NCI-H510A treated with DMSO at 0.1 percent for 48 hours (cell line): ENCODE results near the gene HES1.

Experiments
- DNase-seq: peaks from one replicate; lab custom pipeline; 2025; lab: John Stamatoyannopoulos, UW

HES1 gene

DNA sequence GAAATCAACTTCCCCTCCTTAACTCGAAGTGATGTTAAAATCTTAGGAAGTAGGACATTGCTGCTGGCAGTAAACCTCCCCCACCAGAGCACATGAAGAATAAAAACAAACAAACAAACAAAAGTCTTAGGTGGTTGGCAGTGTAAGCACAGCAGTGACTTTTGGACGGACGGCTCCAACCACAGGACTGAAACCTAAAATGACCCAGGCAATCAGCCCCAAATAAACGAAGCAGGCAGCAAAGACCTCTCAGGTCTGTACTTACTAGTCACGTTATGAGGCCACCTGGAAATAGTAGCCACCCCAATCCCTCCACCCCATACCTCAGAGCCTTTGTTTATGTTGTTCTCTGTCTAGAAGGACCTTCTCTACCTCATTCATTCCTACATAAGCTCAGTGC, 33.5 kb upstream of the HES1 start:
- no peak for DNase-seq

DNA sequence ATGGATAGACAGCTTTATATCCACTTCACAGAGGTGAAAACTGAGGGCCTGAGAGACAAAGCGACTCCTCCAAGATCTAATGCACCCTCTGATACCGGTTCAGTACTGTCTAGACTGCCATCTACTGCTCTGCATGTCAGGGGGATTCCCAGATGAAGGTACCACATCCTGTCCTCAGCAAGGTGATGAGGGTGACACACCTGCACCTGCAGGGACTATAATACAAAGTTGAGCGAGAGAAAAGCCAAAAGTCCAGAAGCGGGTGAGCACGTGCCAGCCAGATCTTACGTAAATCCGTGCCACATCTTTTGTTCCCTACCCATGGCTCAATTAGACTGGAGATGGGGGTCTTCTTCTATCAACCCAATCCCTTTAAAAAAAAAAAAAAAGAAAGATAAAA, 32.4 kb upstream of the HES1 start:
- DNase-seq: no peak

DNA sequence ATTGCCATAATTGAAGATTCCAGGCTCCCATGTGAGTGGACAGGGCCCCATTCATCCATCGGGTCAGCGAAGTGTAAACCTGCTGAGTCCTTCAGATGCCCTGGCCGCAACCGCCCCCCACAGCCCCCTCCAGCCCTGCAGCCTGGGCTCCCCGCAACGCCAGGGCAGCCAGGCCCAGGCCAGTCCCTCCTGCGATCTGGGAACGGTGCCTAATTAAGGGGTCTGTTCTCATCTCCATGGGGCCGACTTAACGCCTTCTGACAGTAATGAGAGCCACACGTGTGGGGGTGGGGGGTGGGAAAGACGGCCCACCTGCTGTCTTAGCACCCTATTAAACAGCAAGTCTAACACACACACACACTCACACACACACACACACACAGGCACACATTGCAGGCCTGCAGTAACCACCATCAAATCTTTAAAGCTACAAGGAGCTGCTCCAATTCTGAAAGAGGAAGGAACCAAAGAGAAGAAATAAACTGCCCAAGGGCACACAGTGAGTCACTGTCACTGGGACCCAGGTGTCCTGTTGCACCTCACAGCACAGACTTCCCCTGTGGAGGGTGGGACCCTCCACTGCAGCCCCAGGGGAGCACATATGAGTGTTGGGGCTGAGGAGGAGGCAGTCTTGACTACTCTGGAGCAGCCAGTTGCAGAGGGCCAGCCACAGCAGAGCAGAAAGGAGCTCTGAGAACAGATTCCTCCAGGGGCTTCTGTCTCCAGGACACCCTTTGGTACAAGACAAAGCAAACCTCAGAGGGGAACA, 31.8 kb upstream of the HES1 start:
- DNase-seq: no peak

DNA sequence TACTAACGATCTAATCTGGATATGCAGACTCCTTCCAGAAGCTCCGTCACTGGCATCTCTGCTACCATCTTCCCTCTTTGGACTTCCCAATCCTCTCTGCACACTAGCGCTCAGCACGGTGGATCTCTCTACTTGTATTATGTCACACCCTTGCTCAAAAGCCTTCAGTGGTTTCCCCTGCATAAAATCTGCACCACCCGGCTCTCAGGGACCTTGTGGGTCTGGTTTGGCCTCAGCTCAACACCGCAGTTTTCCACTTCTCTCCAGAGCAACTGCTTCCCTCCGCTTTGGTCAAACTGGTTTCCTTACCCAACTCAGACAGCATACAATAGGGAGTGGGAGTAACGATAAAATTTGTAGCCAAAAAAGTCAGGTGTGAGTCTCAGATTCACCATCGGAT, 30.7 kb upstream of the HES1 start:
- DNase-seq: no peak

DNA sequence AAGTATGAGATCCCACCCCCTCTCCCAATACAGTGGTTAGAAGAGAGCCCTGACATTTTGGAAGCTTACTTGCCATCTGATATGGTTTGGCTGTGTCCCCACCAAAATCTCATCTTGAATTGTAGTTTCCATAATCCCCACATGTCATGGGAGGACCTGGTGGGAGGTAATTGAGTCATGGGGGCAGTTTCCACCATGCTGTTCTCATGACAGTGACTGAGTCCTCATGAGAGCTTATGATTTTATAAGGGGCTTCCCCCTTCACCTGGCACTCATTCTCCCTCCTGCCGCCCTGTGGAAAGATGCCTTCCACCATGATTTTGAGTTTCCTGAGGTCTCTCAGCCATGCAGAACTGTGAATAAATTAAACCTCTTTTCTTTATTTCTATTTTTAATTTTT, 28.8 kb upstream of the HES1 start:
- DNase-seq: no peak

DNA sequence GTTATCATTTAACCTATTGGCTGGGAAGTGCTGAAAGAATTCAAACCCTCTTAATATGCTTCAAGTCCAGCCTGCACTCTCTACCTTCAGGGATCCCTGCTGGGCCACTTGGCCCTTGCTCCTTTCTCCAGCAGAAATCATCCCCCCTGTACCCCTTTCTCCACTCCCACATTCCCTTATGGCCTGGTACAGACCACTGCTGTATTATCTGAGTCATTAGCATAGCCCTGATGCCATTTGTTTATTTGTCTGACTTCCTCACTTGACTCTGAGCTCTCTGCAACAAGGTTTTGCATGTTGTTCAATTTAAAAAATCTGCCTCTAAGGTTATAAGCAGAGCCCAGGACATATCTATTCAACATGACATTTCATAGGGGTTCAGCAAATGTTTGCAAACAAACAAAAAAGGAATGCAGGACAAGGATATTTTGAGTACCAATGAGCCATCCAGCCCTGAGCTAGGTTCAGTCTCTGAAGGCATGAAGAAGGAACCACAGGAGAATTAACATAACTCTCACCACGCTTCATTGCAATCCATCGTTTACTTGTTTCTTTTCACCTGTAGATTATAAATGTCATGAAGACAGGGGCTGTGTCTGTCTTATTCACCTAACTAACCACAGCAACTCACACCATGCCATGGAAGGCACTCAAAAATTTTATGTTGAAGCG, 26.6 kb upstream of the HES1 start:
- no peak for DNase-seq

DNA sequence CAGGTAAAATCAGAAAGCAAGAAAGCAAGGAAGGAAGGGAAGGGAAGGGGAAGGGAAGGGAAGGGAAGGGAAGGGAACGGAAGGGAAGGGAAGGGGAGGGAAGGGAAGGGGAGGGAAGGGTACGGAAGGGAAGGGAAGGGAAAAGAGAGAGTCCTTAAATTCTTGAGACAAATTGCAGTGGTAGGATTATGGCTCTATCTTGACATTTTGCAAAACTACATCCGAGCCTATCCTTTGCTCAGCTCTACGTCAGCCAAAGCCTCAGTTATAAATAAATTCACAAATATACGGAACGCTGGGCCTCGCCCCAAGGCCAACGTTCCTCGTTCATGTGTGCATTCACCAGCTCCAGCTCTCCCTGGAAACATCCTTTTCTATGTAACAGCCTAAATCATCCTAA, 25.5 kb upstream of the HES1 start:
- DNase-seq: no peak

DNA sequence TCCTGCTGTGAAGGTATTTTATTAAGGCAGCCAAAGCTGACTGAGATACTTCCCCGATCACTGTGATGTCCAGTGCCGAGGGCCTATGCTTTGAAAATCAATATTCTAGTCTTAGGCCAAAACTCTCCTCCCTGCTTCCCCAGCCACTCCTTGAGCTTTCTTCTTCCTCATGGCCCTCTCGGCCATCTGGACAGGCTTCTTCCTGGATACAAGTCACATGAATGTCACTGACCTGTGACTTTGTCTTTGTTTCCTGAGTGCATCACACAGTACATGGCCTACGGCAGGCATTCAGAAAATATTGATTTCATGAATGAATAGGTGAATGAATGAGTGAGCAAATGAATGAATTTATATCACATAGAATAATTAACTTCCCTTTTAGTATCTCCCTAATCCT, 24.6 kb upstream of the HES1 start:
- no peak for DNase-seq

DNA sequence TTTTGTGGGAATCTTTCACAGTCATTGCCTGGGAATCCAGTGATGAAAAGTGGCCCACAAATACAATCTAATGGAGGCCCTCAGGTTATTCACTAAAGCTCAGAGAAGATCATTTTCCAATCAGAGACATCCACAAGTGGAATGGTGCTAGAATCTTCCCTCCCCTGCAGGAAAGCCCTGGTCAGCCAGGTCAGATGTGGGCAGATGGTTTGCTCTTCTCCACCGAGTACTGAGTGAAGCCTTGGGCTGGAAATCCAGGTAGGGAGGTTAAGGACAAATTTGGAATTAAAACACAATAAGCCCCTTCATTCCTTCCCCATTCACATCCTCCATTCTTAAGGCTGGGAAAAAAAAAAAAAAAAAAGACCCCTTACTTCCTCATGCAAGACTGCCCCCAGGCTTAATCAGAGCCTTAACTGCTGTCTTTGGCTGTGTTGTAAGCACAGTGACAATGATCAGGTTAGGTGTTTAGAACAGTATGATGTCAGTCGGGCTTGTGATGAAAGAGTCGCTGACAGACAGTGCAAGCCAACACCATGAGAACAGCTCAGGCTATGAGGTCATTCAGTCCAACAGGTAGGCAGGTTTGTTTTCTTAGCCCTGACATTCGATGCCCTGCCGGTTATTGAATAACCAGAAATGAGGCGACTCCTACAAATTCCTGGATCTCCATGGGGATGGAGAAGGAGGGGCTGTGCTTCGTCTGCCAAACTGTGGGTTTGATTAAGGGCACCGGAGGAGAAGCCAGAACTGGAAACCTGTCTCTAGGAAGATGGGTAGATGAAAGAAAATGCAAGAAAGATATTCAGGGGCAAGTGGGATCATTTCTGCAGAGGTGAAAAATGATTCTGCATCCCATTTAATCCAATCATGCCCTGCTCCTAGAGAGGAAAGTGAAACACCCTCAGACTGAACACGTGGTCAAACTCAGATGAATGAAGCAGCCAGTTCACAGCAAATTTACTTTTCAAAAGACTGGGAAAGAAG, 23.5 kb upstream of the HES1 start:
- DNase-seq: peak; percentile 86

DNA sequence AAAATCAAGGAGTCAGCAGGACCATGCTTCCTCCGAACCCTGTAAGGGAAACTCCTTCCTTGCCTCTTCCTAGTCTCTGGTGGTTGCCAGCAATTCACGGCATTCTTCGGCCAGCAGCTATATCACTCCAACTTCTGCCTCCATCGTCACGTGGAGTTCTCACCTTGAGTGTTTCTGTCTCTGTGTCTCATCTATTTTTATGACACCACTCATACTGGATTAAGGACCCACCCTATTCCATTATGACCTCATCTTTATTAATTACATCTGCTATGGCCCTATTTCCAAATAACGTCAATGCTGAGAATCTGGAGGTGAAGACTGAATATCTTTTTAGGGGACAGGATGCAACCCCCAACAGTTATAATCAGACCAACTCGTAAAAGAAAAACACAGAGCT, 21.8 kb upstream of the HES1 start:
- no peak for DNase-seq

DNA sequence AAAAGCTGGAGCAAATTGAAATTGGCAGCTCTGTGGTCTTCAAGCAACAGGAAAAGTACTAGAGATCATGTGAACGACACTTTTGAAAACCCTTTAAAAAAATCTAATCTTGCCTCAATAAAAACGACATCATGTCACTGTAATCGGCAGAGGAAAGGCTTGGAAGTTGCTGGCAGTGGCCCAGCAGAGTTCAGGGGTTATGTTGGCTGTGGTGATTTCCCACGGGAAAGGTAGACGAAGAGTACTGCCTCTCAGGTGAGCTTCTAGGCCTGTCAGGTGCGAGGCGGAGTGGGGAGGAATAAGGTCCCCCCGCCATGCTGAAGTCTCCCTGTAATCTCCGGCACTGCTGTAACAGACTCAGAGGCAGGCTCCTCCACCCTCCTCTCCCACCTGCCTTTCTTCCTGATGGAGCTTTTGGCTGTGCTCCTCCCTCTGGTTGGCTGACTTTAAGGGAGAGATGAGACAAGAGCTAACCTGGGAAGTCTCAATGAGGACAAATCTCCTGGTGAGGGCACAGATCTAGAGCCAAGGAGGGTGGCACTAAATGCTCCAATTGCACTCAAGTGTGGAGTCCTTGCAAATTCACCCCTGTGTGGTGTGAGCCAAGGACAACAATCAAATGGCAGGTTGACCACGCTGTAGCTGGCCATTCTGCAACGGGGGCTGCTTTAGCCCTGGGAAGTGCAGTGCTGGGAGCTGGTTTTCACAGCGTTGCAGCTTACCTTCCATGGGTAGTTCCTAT, 18.7 kb upstream of the HES1 start:
- DNase-seq: no peak

DNA sequence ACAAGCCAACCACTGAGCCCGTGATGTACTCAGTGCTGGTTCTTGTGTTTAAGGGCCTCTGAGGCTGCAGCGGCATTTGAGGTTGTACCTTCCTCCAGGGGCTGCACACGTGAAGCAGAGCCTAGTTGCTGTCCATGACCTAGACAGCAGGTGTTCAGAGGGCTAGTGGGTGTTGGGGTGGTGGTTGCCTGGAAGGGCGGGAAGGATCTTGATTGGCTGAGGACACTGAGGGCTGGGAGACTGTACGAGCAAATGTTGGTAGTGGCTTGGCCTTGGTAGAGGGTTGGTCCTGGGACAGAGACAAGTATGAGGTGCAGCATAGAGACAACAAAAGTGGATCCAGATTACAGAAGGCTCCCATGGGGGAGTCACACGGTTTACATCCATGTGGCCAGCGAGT, 17.0 kb upstream of the HES1 start:
- no peak for DNase-seq

DNA sequence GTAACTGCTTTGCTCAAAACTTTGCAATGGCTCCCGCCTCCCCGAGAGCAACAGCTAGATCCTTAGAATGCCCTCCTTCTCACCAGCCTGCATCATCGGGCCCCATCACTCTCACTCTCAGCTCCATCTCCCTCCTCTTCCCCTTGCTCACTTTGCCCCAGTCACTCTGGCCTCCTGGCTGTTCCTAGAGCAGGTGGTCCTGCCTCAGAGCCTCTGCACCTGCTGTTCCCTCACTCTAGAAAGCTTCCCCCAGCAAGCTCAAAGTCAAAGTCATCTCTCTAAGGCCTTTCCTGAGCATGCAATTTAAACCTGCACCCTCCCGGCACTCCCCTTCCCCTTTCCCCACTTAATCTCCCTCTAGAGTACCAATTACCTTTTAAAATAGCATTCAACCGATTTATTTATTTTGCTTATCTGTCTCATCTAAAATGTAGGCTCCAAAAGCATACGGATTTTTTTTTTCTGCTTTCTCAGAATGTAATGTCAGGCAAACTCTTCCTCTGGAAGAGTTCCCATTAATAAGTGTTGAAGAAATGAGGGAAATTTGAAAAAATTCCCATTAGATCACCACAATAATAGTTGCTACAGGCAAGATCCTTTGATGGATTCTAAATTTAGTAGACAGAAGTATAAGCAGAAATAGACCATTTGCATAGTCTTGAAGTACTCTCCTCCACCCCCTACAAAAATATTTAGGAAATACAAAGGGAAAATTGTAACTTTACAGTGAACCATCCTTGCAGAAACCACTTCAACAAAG, 15.9 kb upstream of the HES1 start:
- DNase-seq: peak; percentile 56

DNA sequence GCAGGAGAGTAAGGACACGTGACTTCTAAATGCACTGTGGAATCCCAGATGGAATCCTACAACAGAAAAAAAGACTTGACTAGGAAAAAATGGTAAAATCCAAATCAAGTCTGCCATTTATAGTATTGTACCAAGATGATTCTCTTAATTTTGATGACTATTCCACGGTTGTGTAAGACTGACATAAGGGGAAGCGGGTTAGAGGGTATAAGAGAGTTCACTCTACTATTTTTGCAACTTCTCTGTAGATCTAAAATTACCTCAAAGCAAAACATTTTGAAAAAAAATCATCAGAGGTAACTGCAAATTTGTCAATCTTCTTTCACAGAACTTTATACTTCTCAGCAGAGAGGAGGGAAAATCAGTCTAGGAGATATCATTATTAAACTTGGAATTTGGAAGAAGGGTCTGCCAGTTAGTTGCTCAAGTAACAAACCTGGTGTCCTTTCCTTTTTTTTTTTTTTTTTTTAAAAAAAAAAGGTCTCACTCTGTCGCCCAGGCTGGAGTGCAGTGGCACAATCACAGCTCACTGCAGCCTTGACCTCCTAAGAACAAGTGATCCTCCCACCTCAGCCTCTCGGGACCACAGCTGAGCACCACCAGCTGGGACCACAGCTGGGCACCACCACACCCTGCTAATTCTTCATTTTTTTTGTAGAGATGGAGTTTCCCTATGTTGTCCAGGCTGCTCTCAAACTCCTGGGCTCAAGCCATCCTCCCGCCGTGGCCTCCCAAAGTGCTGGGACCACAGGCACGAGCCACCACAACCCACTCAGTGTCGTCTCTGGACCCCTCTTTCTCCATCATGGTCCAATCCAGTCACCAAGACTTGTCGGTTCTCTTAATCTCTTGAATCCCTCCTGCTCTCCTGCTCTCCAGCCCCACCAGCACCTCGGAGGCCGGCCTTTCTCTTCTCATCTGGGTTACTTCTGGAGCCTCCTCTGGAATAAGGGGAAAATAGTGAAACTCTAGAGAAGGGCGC, 14.9 kb upstream of the HES1 start:
- no peak for DNase-seq

DNA sequence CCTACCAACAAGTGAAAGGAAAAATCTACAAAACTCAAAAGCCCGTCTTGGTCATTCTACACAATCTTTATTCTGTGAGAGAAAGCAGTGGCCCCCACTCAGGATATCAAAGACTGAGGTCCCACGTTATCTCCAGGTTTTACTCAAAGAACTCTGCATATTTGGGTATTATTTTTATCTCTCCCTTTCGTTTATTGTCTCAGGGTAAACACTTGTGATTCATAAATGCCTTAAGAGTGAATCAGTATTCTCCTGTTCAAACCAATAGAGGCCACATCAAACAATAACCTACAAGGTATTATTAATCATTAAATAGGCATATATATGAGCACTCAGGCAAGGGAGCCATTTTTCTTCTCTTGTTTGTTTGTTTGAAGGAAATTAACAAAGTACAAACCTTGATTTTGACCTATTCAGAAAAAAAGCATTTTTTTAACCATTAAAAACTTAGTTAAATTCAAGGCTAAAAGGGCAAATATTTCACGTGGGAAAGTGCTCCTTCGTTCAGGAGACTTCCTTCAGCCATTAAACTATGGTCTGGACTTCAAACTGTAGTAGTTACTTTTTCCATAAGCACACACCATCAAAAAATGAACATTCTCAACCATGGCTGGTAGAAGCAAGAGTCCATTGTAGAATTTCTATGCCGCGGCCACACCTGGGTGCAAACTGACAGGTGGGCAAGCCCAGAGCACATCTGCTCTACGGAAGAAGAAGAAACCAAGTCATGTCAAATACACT, 13.9 kb upstream of the HES1 start:
- DNase-seq: no peak

DNA sequence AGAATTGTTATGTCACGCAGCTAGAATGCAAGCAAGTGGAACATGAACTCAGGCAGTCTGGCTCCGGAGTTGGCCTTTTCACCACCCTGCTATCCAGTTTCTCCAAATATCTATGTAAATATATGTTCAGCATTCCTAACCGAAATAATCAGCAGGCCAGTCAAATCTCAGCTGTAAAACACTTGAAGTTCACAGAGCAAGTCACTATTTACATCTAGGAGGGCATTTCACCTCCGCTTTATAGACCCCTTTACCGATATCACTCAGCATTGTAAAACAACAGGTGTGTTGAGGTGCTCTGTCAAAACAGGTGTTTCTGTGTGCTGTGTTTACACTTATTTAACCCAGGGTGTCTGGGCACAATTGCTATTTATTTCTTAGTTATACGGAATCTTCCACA, 12.2 kb upstream of the HES1 start:
- DNase-seq: peak; percentile 51

DNA sequence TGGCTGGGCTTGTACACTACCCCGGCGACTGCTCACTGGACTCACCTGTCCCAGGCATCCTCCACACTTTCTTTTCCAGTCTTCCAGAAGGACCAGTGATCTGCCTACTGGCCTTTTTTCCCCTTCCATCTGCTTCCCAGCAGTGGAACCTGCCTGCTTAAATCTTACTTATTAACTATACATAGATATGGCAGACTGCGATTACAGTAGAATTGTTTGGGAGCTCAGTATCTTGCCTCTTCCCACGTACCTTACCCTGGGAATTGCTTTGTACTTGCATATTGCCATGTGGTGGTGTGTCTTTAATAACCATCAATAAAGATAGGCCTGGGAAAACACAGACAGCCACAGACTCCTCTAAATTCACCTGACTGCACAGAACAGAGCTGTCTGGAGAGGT, 11.8 kb upstream of the HES1 start:
- DNase-seq: no peak

DNA sequence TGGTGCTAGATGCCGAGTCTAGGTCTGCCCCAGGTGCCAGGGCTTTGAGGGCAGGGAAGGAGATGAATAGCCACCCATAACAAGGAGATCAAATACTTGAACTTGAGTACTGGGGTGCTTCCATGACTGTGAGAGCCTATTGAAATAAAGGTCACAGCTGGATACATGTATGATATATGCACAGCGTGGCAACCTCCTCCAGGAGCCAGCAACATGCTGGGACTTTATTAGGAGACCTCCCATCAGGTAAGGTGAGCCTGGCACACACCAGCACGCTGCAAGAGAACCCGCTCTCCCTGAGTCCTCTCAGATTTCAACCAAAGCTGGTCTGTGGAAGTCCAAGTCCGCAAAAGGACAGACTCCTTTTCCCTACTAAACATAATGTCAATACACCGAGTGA, 10.5 kb upstream of the HES1 start:
- peak; percentile 94 for DNase-seq

DNA sequence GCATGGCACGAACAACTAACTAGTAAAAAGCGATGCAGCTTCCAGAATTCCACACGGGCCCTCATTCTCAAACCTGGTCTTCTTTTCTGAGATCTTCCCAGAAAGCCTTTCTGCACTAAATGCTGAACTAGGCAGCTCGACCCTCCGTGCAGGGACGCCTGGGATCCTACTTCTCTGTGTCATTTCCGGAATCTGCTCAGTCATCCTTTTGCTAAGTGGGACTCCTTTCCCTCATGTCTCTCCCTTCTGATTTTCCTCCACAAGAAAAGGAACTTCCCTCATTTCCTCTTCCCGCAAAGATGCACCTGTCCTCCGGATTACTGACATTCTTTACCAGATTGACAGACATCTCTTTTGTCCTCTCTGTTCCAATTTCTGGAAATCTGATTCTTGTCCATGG, 9.2 kb upstream of the HES1 start:
- no peak for DNase-seq
